ENCODE data around the gene GPRC5A. TPM values are rescaled to one million over a fixed set of nuclear protein-coding genes. Genes with fewer than 3 reads are reported as not detected.

Gene GPRC5A
- total and polyA plus RNA-seq, 2 of the 8 experiments (the other 6 are each of a cell fraction or from before 2014, with no cell fraction given), result 1.0 to 1.4 TPM

DNA sequence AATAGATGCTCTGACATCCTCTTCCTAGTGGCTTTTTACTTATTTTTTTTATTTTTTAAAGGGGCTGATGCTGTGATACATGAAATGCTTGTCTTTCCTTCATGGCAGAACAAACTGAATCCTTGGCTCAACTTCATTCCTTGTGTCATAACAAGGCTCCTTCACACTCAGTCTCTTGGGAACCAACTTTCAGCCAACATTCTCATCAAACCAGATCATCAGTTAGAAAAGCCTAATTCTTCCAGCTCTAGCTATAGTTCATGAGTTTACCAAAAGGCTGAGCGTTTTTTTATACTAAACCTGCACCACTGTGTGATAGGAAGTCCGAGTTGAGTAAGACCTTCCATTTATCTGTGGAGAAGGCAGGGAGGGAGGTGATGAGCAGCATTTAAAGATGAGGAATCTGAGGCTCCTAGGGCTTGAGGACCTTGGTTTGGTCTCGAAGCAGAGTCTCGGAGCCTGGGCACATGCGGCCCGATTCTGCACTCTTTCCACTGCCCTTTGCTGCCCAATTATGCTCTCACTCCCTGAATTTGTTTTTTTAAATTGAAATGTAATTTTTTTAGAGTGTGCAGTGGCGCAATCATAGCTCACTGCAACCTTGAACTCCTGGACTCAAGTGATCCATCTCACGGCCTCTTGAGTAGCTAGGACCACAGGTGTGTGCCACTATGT lies 52.4 kb downstream of the GPRC5A start:
- ChIA-PET CTCF (ENCODE audit: partially characterized antibody) (interaction anchor here (0.6 to 1.3 kb wide), 4 partner anchors 28 to 816 kb away, joined by 3 to 5 read pairs (median 4); no protein-coding TSS in a partner anchor), POLR2A (ENCODE audit: partially characterized antibody) (no interaction called here)
- Histone ChIP-seq H2BK15ac (ENCODE audit: low read length) (no peak overlapping the region), H3K4ac (replicated peaks; ENCODE audit: insufficient read length, low read depth, low read length) (no peak overlapping the region), H3K4me2 (ENCODE audit: insufficient read depth in 1 of 2, low read depth in 2 of 2, low read length in 2 of 2) (no peak overlapping the region), H3K79me2 (ENCODE audit: control insufficient read depth in 1 of 2, insufficient read depth in 2 of 2, low read length in 2 of 2) (no peaks in the 10 kb centered on the region), H3K4me3 (ENCODE audit: extremely low read depth in 1 of 4, insufficient read depth in 2 of 4, low read depth in 3 of 4, low read length in 4 of 4) (no peak overlapping the region), H3K23me2 (ENCODE audit: low read depth, low read length) (no peaks in the 10 kb centered on the region), H2BK12ac (ENCODE audit: low read depth, low read length) (no peak overlapping the region), H2AK5ac (ENCODE audit: low read depth, low read length) (no peak overlapping the region), H2BK5ac (ENCODE audit: low read depth, low read length) (no peak overlapping the region), H3K56ac (replicated peaks; ENCODE audit: insufficient read length, low read depth, low read length) (no peak overlapping the region), H3K18ac (ENCODE audit: extremely low read depth, low read length) (no peak overlapping the region), H4K5ac (ENCODE audit: insufficient read length, low read depth, low read length) (no peak overlapping the region), H3K79me1 (ENCODE audit: low read depth, low read length) (no peaks in the 10 kb centered on the region), H3K9ac (replicated peaks in 1 of 4; ENCODE audit: extremely low read depth in 1 of 4, low read depth in 3 of 4, low read length in 3 of 4) (no peak overlapping the region), H3K23ac (ENCODE audit: insufficient read length) (no peak overlapping the region), H3K9me3 (ENCODE audit: insufficient read depth in 2 of 2, low read depth in 1 of 2, low read length in 1 of 2) (no peaks in the 10 kb centered on the region), H4K8ac (ENCODE audit: extremely low read depth, insufficient read depth, low read length) (no peak overlapping the region), H3K36me3 (ENCODE audit: control insufficient read depth in 2 of 4, insufficient read depth in 4 of 4, low read length in 3 of 4) (no peaks in the 10 kb centered on the region), H3K27ac (ENCODE audit: low read depth, low read length) (no peak overlapping the region), H3K4me1 (replicated peaks in 1 of 4; ENCODE audit: control insufficient read depth in 3 of 4, insufficient read depth in 4 of 4, low read length in 3 of 4) (no peaks in the 10 kb centered on the region), H2BK20ac (ENCODE audit: low read length) (no peak overlapping the region), H4K91ac (replicated peaks; ENCODE audit: insufficient read length, low read length) (no peak overlapping the region), H4K20me1 (replicated peaks in 1 of 2; ENCODE audit: control insufficient read depth in 1 of 2, insufficient read depth in 2 of 2, low read length in 2 of 2) (no peaks in the 10 kb centered on the region), H3K14ac (ENCODE audit: insufficient read length) (no peak overlapping the region), H3K27me3 (replicated peaks in 1 of 4; ENCODE audit: control insufficient read depth in 3 of 4, extremely low read depth in 1 of 4, insufficient read depth in 3 of 4, low read length in 3 of 4) (no peaks in the 10 kb centered on the region), H2AFZ (ENCODE audit: low read length) (no peak overlapping the region), H2BK120ac (replicated peaks; ENCODE audit: low read depth, low read length) (no peak overlapping the region)
- TF ChIP-seq KDM4A (IDR thresholded peaks at IDR 0.05; ENCODE audit: low read depth, low read length, severe bottlenecking), result no peak
- no peak for TF ChIP-seq FOSL1 (IDR thresholded peaks at IDR 0.05; ENCODE audit: insufficient read depth, low read depth, low read length)
- TF ChIP-seq, protein P1, sequence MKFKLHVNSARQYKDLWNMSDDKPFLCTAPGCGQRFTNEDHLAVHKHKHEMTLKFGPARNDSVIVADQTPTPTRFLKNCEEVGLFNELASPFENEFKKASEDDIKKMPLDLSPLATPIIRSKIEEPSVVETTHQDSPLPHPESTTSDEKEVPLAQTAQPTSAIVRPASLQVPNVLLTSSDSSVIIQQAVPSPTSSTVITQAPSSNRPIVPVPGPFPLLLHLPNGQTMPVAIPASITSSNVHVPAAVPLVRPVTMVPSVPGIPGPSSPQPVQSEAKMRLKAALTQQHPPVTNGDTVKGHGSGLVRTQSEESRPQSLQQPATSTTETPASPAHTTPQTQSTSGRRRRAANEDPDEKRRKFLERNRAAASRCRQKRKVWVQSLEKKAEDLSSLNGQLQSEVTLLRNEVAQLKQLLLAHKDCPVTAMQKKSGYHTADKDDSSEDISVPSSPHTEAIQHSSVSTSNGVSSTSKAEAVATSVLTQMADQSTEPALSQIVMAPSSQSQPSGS (IDR thresholded peaks at IDR 0.05; ENCODE audit: low read length), result no peak
- no peak for TF ChIP-seq SIX5 (IDR thresholded peaks at IDR 0.05; ENCODE audit: low read depth, low read length)
- TF ChIP-seq SIRT6 (IDR thresholded peaks at IDR 0.05; ENCODE audit: low read length), result no peak
- WGBS, 2 experiments (ENCODE audit: extremely low coverage in 1 of 2, insufficient coverage in 1 of 2, insufficient read length in 1 of 2, insufficient replicate concordance in 2 of 2, low coverage in 1 of 2, low lambda C conversion rate in 2 of 2, missing lambda C conversion rate in 1 of 2), result 88% methylated on average over 8 of the region's 8 CpGs; no CpG with 5 or more reads in 1 of the 2 experiments
- FAIRE-seq, result no peak
- DNase-seq (ENCODE audit: low read depth in 1 of 2, low spot score in 2 of 2), result no peak
